Neural cell (in vitro differentiated cells): ENCODE data around the gene C16orf74. TPM values are rescaled to one million over a fixed set of nuclear protein-coding genes. Genes with fewer than 3 reads are reported as not detected.

ENCODE experiments used
- H2AFZ ChIP-seq: fragments of 200-600, 300-800 bp; sonication (generic), shearing (Covaris generic); 2 replicates; pipeline ENCODE4 v1.6.0; 2014; ENCODE audit warnings: low read depth, mild to moderate bottlenecking, antibody characterized with exemption, low read length, moderate library complexity
- H3F3A ChIP-seq: fragments of 200-600 bp; shearing (Covaris generic); 2 replicates; pipeline ENCODE4 v1.6.1; 2016; ENCODE audit warnings: mild to moderate bottlenecking, moderate library complexity, mixed read lengths, antibody characterized with exemption, low read length; ENCODE audit not compliant: insufficient read depth, poor library complexity, severe bottlenecking
- H3K27ac ChIP-seq: fragments of 200-600, 300-800 bp; sonication (generic), shearing (Covaris generic); 2 replicates; pipeline ENCODE4 v1.5.1; 2014; ENCODE audit warnings: mild to moderate bottlenecking, low read length, moderate library complexity
- H3K27me3 ChIP-seq: fragments of 300-800, 200-600 bp; sonication (generic), shearing (Covaris generic); 2 replicates; pipeline ENCODE4 v1.6.0; 2014; ENCODE audit warnings: mild to moderate bottlenecking, low read depth, low read length, moderate library complexity; ENCODE audit not compliant: insufficient read depth
- H3K36me3 ChIP-seq: fragments of 300-800, 200-600 bp; sonication (generic), shearing (Covaris generic); 2 replicates; pipeline ENCODE4 v1.5.1; 2014; ENCODE audit warnings: mild to moderate bottlenecking, antibody characterized with exemption, low read length, moderate library complexity; ENCODE audit not compliant: insufficient read depth
- H3K4me2 ChIP-seq: fragments of 300-800, 200-600 bp; sonication (generic), shearing (Covaris generic); 2 replicates; pipeline ENCODE4 v1.6.0; 2014; ENCODE audit warnings: mild to moderate bottlenecking, low read length
- H3K4me3 ChIP-seq: fragments of 300-800, 200-600 bp; sonication (generic), shearing (Covaris generic); 2 replicates; pipeline ENCODE4 v1.5.1; 2014; ENCODE audit warnings: mild to moderate bottlenecking, low read length, moderate library complexity
- H3K79me2 ChIP-seq: fragments of 200-600 bp; shearing (Covaris generic); replicated peaks from 2 replicates; pipeline ENCODE4 v1.6.0; 2014; ENCODE audit warnings: mild to moderate bottlenecking, low read length, moderate library complexity; ENCODE audit not compliant: insufficient read depth
- H3K9ac ChIP-seq: fragments of 300-800, 200-600 bp; sonication (generic), shearing (Covaris generic); 2 replicates; pipeline ENCODE4 v1.6.1; 2016; ENCODE audit warnings: mild to moderate bottlenecking, low read length, mixed read lengths
- H3K9me2 ChIP-seq: fragments of 200-600 bp; shearing (Covaris generic); 2 replicates; pipeline ENCODE4 v1.6.1; 2016; ENCODE audit warnings: mild to moderate bottlenecking, low read length, mixed read lengths; ENCODE audit not compliant: insufficient read depth
- H3K9me3 ChIP-seq: fragments of 200-600, 300-800 bp; sonication (generic), shearing (Covaris generic); 2 replicates; pipeline ENCODE4 v1.6.1; 2016; ENCODE audit warnings: mild to moderate bottlenecking, mixed run types, low read length, moderate library complexity, mixed read lengths
- H4K20me1 ChIP-seq: fragments of 200-600 bp; shearing (Covaris generic); 2 replicates; pipeline ENCODE4 v1.6.1; 2016; ENCODE audit warnings: mild to moderate bottlenecking, mixed run types; ENCODE audit not compliant: insufficient read depth
- EP300 ChIP-seq: fragments of 450-650 bp; conservative IDR thresholded peaks from 2 replicates; pipeline ENCODE4 v1.6.1; 2014; ENCODE audit warnings: antibody characterized with exemption, mild to moderate bottlenecking, moderate library complexity; ENCODE audit not compliant: poor library complexity, severe bottlenecking
- EZH2 ChIP-seq: fragments of 200-600, 300-800 bp; shearing (Covaris generic), sonication (generic); IDR thresholded peaks from 2 replicates; pipeline ENCODE4 v1.6.1; 2014; ENCODE audit warnings: antibody characterized with exemption, low read length, borderline replicate concordance, mild to moderate bottlenecking; ENCODE audit not compliant: insufficient read depth, poor library complexity, severe bottlenecking
- MXI1 ChIP-seq: fragments of 450-650 bp; conservative IDR thresholded peaks from 2 replicates; pipeline ENCODE4 v1.6.1; 2014; ENCODE audit warnings: antibody characterized with exemption, mild to moderate bottlenecking; ENCODE audit not compliant: poor library complexity, severe bottlenecking
- POLR2AphosphoS5 ChIP-seq: IDR thresholded peaks from 2 replicates; pipeline ENCODE4 v1.6.1; 2012
- RAD21 ChIP-seq: fragments of 450-650 bp; conservative IDR thresholded peaks from 2 replicates; pipeline ENCODE4 v1.6.1; 2014; ENCODE audit warnings: antibody characterized with exemption, mild to moderate bottlenecking, moderate library complexity
- SMC3 ChIP-seq: fragments of 450-650 bp; conservative IDR thresholded peaks from 2 replicates; pipeline ENCODE4 v1.6.1; 2014; ENCODE audit warnings: antibody characterized with exemption, mild to moderate bottlenecking, moderate library complexity; ENCODE audit not compliant: poor library complexity
- TAF1 ChIP-seq: IDR thresholded peaks from 2 replicates; pipeline ENCODE4 v1.6.1; 2012; ENCODE audit warnings: low read depth
- polyA plus RNA-seq: library from polyadenylated mRNA; depleted of rRNA; stranded (reverse); fragments of >200 nt; gene quantifications from 2 replicates; pipeline ENCODE4 v1.2.3, GENCODE V29; 2014
- TF ChIP-seq, protein P1 (sequence below): IDR thresholded peaks from 2 replicates; pipeline ENCODE4 v1.6.1; 2012; ENCODE audit warnings: borderline replicate concordance
- TF ChIP-seq, protein P2 (sequence below): fragments of 450-650 bp; IDR thresholded peaks from 2 replicates; pipeline ENCODE4 v1.5.1; 2014; ENCODE audit warnings: antibody characterized with exemption, mild to moderate bottlenecking, moderate library complexity; ENCODE audit not compliant: poor library complexity, severe bottlenecking

The C16orf74 gene
- polyA plus RNA-seq, 1 donor from 2014 or later: not detected

DNA sequence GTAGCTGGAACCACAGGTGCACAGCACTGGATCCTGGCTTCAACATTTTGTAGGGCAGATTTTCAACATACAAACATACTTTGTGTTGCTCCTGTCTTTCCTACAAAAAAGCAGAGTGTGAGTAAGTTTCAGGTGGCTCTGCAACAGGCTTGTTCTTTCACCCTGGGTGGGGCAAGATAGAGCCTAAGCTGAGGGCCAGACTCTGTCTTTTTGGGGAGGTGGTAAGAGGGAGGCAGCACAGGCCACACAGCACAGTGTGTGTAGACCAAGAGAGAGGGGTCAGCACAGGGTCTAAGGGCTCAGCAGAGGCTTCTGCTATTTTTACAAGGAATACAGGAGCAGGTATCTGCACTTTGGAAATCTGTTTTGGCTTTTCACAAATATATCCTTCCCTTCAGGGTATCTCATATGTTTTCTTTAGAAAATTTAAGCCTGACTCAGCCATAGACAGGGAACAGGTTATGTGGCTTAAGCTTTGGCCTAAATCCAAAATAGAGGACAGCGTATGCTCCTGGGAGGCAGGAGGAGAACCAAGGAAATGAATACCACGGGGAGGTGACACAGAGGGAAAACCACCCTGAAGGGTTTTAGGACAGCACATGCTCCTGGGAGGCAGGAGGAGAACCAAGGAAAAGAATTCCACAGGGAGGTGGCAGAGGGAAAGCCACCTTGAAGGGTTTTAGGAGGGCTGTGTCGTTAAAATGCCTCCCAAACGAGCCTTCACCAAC, 26.9 kb upstream of the C16orf74 start:
- TF ChIP-seq TAF1 (no peak), MXI1 (no peak), POLR2AphosphoS5 (no peak), EZH2 (no peak), EP300 (no peak), SMC3 (no peak), RAD21 (no peak)
- TF ChIP-seq, protein P1, sequence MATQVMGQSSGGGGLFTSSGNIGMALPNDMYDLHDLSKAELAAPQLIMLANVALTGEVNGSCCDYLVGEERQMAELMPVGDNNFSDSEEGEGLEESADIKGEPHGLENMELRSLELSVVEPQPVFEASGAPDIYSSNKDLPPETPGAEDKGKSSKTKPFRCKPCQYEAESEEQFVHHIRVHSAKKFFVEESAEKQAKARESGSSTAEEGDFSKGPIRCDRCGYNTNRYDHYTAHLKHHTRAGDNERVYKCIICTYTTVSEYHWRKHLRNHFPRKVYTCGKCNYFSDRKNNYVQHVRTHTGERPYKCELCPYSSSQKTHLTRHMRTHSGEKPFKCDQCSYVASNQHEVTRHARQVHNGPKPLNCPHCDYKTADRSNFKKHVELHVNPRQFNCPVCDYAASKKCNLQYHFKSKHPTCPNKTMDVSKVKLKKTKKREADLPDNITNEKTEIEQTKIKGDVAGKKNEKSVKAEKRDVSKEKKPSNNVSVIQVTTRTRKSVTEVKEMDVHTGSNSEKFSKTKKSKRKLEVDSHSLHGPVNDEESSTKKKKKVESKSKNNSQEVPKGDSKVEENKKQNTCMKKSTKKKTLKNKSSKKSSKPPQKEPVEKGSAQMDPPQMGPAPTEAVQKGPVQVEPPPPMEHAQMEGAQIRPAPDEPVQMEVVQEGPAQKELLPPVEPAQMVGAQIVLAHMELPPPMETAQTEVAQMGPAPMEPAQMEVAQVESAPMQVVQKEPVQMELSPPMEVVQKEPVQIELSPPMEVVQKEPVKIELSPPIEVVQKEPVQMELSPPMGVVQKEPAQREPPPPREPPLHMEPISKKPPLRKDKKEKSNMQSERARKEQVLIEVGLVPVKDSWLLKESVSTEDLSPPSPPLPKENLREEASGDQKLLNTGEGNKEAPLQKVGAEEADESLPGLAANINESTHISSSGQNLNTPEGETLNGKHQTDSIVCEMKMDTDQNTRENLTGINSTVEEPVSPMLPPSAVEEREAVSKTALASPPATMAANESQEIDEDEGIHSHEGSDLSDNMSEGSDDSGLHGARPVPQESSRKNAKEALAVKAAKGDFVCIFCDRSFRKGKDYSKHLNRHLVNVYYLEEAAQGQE: no peak
- TF ChIP-seq, protein P2, sequence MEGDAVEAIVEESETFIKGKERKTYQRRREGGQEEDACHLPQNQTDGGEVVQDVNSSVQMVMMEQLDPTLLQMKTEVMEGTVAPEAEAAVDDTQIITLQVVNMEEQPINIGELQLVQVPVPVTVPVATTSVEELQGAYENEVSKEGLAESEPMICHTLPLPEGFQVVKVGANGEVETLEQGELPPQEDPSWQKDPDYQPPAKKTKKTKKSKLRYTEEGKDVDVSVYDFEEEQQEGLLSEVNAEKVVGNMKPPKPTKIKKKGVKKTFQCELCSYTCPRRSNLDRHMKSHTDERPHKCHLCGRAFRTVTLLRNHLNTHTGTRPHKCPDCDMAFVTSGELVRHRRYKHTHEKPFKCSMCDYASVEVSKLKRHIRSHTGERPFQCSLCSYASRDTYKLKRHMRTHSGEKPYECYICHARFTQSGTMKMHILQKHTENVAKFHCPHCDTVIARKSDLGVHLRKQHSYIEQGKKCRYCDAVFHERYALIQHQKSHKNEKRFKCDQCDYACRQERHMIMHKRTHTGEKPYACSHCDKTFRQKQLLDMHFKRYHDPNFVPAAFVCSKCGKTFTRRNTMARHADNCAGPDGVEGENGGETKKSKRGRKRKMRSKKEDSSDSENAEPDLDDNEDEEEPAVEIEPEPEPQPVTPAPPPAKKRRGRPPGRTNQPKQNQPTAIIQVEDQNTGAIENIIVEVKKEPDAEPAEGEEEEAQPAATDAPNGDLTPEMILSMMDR: no peak
- no peak overlapping the region for H2AFZ ChIP-seq
- H3K79me2 ChIP-seq: no peaks in the 10 kb centered on the region

DNA sequence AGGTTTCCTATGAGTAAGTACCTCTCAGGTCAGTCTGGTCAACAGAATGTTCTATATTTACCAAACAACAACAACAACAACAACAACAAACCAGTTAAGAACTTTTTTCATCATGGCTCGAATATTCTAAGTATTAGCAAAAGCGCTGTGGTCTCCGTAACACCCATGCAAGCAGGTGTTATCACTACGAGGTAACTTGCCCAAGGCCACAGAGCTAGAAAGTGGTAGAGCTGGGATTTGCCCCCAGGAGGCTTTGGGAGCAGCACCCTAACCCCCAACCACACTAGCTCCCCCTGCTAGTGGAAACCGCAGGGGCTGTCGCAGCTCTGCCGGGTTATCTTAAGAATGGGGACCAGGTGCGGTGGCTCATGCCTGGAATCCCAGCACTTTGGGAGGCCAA, 23.9 kb upstream of the C16orf74 start:
- H3K36me3 ChIP-seq: no peaks in the 10 kb centered on the region

More for the DNA sequence above, 26.9 kb upstream of the C16orf74 start:
- Histone ChIP-seq H3K27ac (no peak overlapping the region), H3K27me3 (no peaks in the 10 kb centered on the region), H3K36me3 (no peaks in the 10 kb centered on the region), H3K4me3 (no peak overlapping the region), H3K9ac (no peak overlapping the region), H4K20me1 (no peaks in the 10 kb centered on the region), H3K9me3 (no peaks in the 10 kb centered on the region), H3K9me2 (no peaks in the 10 kb centered on the region), H3K4me2 (no peak overlapping the region), H3F3A (no peaks in the 10 kb centered on the region)

More for the DNA sequence above, 23.9 kb upstream of the C16orf74 start:
- no peak overlapping the region for H3K4me2 ChIP-seq
- no peaks in the 10 kb centered on the region for H4K20me1 ChIP-seq
- H3F3A ChIP-seq: no peaks in the 10 kb centered on the region
- no peak overlapping the region for H3K4me3 ChIP-seq
- no peak overlapping the region for H2AFZ ChIP-seq
- no peak overlapping the region for H3K9ac ChIP-seq
- no peaks in the 10 kb centered on the region for H3K9me3 ChIP-seq
- H3K27ac ChIP-seq: no peak overlapping the region
- H3K9me2 ChIP-seq: no peaks in the 10 kb centered on the region
- H3K27me3 ChIP-seq: no peaks in the 10 kb centered on the region
- TF ChIP-seq EP300 (no peak), SMC3 (no peak), POLR2AphosphoS5 (no peak), RAD21 (no peak), TAF1 (no peak), MXI1 (no peak), EZH2 (no peak)
- TF ChIP-seq, protein P2: no peak
- TF ChIP-seq, protein P1: no peak
- no peaks in the 10 kb centered on the region for H3K79me2 ChIP-seq
